Measurements from ENCODE around the gene ZNF628.

Gene ZNF628

GRCh38 chr19:55439052-55439451 lies 37.4 kb upstream of the ZNF628 start:
- Histone ChIP-seq H3K18ac (ENCODE audit: low read length) (no peak overlapping the region), H3K27ac (ENCODE audit: low read depth, low read length) (no peak overlapping the region), H3K23ac (ENCODE audit: low read length) (no peak overlapping the region), H3K4me2 (ENCODE audit: low read length) (no peak overlapping the region), H3K4me1 (ENCODE audit: control insufficient read depth in 1 of 2, insufficient read depth in 2 of 2, low read length in 2 of 2) (no peaks in the 10 kb centered on the region), H4K12ac (ENCODE audit: low read depth, low read length) (no peak overlapping the region), H3K4me3 (ENCODE audit: low read depth, low read length) (no peak overlapping the region), H2AK5ac (ENCODE audit: low read length) (no peak overlapping the region), H2AFZ (ENCODE audit: insufficient read depth, low read length, poor library complexity) (no peak overlapping the region), H3K36me3 (ENCODE audit: control insufficient read depth in 1 of 2, insufficient read depth in 2 of 2, low read length in 2 of 2) (no peaks in the 10 kb centered on the region), H2BK120ac (ENCODE audit: insufficient read depth, low read length, poor library complexity) (no peak overlapping the region), H2BK12ac (ENCODE audit: low read length) (no peak overlapping the region), H3K9ac (ENCODE audit: low read length) (no peak overlapping the region), H3K79me2 (ENCODE audit: control insufficient read depth, insufficient read depth, low read length, poor library complexity) (no peaks in the 10 kb centered on the region), H3K79me1 (ENCODE audit: low read length) (no peaks in the 10 kb centered on the region), H3K4ac (ENCODE audit: low read depth, low read length) (no peak overlapping the region), H2BK5ac (ENCODE audit: low read depth, low read length, poor library complexity) (no peak overlapping the region), H3K27me3 (ENCODE audit: insufficient read depth, low read length) (peaks cover 46% of the 10 kb centered on the region), H4K8ac (ENCODE audit: low read depth, low read length) (no peak overlapping the region), H4K91ac (ENCODE audit: low read depth, low read length) (no peak overlapping the region), H3K14ac (ENCODE audit: low read length) (no peak overlapping the region), H3K9me3 (ENCODE audit: insufficient read depth, low read depth, low read length) (peaks cover 24% of the 10 kb centered on the region)
- no CpG with 5 or more reads among the region's 5 CpGs for WGBS (ENCODE audit: extremely low coverage, insufficient coverage, insufficient read length)
- DNase-seq, result no peak

GRCh38 chr19:55440411-55441105 lies 35.9 kb upstream of the ZNF628 start:
- H3K4me1 ChIP-seq (ENCODE audit: control insufficient read depth in 1 of 2, insufficient read depth in 2 of 2, low read length in 2 of 2), result no peaks in the 10 kb centered on the region
- no peaks in the 10 kb centered on the region for H3K79me2 ChIP-seq (ENCODE audit: control insufficient read depth, insufficient read depth, low read length, poor library complexity)
- H3K4ac ChIP-seq (ENCODE audit: low read depth, low read length), result no peak overlapping the region
- no peak overlapping the region for H4K91ac ChIP-seq (ENCODE audit: low read depth, low read length)
- H3K27ac ChIP-seq (ENCODE audit: low read depth, low read length), result no peak overlapping the region
- no peak overlapping the region for H4K8ac ChIP-seq (ENCODE audit: low read depth, low read length)
- no peak overlapping the region for H3K23ac ChIP-seq (ENCODE audit: low read length)
- H3K27me3 ChIP-seq (ENCODE audit: insufficient read depth, low read length), result peaks cover 51% of the 10 kb centered on the region
- H4K12ac ChIP-seq (ENCODE audit: low read depth, low read length), result no peak overlapping the region
- no peak overlapping the region for H3K18ac ChIP-seq (ENCODE audit: low read length)
- H2BK5ac ChIP-seq (ENCODE audit: low read depth, low read length, poor library complexity), result no peak overlapping the region
- no CpG with 5 or more reads among the region's 39 CpGs for WGBS (ENCODE audit: extremely low coverage, insufficient coverage, insufficient read length)
- no peak overlapping the region for H2AK5ac ChIP-seq (ENCODE audit: low read length)
- H3K9ac ChIP-seq (ENCODE audit: low read length), result no peak overlapping the region
- no peaks in the 10 kb centered on the region for H3K79me1 ChIP-seq (ENCODE audit: low read length)
- no peak for DNase-seq
- H2BK12ac ChIP-seq (ENCODE audit: low read length), result no peak overlapping the region
- no peaks in the 10 kb centered on the region for H3K36me3 ChIP-seq (ENCODE audit: control insufficient read depth in 1 of 2, insufficient read depth in 2 of 2, low read length in 2 of 2)
- H3K4me2 ChIP-seq (ENCODE audit: low read length), result no peak overlapping the region
- no peak overlapping the region for H3K4me3 ChIP-seq (ENCODE audit: low read depth, low read length)
- peak overlapping the region; percentile 8 for H2AFZ ChIP-seq (ENCODE audit: insufficient read depth, low read length, poor library complexity)
- H3K14ac ChIP-seq (ENCODE audit: low read length), result no peak overlapping the region
- peaks cover 16% of the 10 kb centered on the region for H3K9me3 ChIP-seq (ENCODE audit: insufficient read depth, low read depth, low read length)
- H2BK120ac ChIP-seq (ENCODE audit: insufficient read depth, low read length, poor library complexity), result no peak overlapping the region

- H3K27me3 ChIP-seq (ENCODE audit: insufficient read depth, low read length), result peaks cover 51% of the 10 kb centered on the region
- no peaks in the 10 kb centered on the region for H3K79me1 ChIP-seq (ENCODE audit: low read length)
- H3K4me3 ChIP-seq (ENCODE audit: low read depth, low read length), result no peak overlapping the region
- H3K4me2 ChIP-seq (ENCODE audit: low read length), result no peak overlapping the region
- no peak overlapping the region for H3K27ac ChIP-seq (ENCODE audit: low read depth, low read length)
- H3K18ac ChIP-seq (ENCODE audit: low read length), result no peak overlapping the region
- no peak overlapping the region for H2BK5ac ChIP-seq (ENCODE audit: low read depth, low read length, poor library complexity)
- no peak overlapping the region for H2AFZ ChIP-seq (ENCODE audit: insufficient read depth, low read length, poor library complexity)
- H3K4me1 ChIP-seq (ENCODE audit: control insufficient read depth in 1 of 2, insufficient read depth in 2 of 2, low read length in 2 of 2), result no peaks in the 10 kb centered on the region
- no peak overlapping the region for H3K4ac ChIP-seq (ENCODE audit: low read depth, low read length)
- no peak overlapping the region for H2BK12ac ChIP-seq (ENCODE audit: low read length)
- no peak overlapping the region for H4K91ac ChIP-seq (ENCODE audit: low read depth, low read length)
- no peaks in the 10 kb centered on the region for H3K79me2 ChIP-seq (ENCODE audit: control insufficient read depth, insufficient read depth, low read length, poor library complexity)
- peaks cover 16% of the 10 kb centered on the region for H3K9me3 ChIP-seq (ENCODE audit: insufficient read depth, low read depth, low read length)
- H3K23ac ChIP-seq (ENCODE audit: low read length), result no peak overlapping the region
- H3K9ac ChIP-seq (ENCODE audit: low read length), result no peak overlapping the region
- no peaks in the 10 kb centered on the region for H3K36me3 ChIP-seq (ENCODE audit: control insufficient read depth in 1 of 2, insufficient read depth in 2 of 2, low read length in 2 of 2)
- DNase-seq, result no peak
- H4K12ac ChIP-seq (ENCODE audit: low read depth, low read length), result no peak overlapping the region
- H3K14ac ChIP-seq (ENCODE audit: low read length), result no peak overlapping the region
- H2AK5ac ChIP-seq (ENCODE audit: low read length), result no peak overlapping the region
- H2BK120ac ChIP-seq (ENCODE audit: insufficient read depth, low read length, poor library complexity), result no peak overlapping the region
- WGBS (ENCODE audit: extremely low coverage, insufficient coverage, insufficient read length), result no CpG with 5 or more reads among the region's 21 CpGs
- no peak overlapping the region for H4K8ac ChIP-seq (ENCODE audit: low read depth, low read length)
These were observed 35.1 kb upstream of the ZNF628 start for GRCh38 chr19:55441319-55441691.

GRCh38 chr19:55441692-55442321 lies 34.6 kb upstream of the ZNF628 start:
- Histone ChIP-seq H3K79me1 (ENCODE audit: low read length) (no peaks in the 10 kb centered on the region), H3K18ac (ENCODE audit: low read length) (no peak overlapping the region), H3K4ac (ENCODE audit: low read depth, low read length) (no peak overlapping the region), H3K79me2 (ENCODE audit: control insufficient read depth, insufficient read depth, low read length, poor library complexity) (no peaks in the 10 kb centered on the region), H2BK12ac (ENCODE audit: low read length) (no peak overlapping the region), H3K4me2 (ENCODE audit: low read length) (no peak overlapping the region), H3K4me3 (ENCODE audit: low read depth, low read length) (no peak overlapping the region), H2BK120ac (ENCODE audit: insufficient read depth, low read length, poor library complexity) (no peak overlapping the region), H4K8ac (ENCODE audit: low read depth, low read length) (no peak overlapping the region), H4K12ac (ENCODE audit: low read depth, low read length) (no peak overlapping the region), H3K36me3 (ENCODE audit: control insufficient read depth in 1 of 2, insufficient read depth in 2 of 2, low read length in 2 of 2) (no peaks in the 10 kb centered on the region), H3K23ac (ENCODE audit: low read length) (no peak overlapping the region), H2AFZ (ENCODE audit: insufficient read depth, low read length, poor library complexity) (no peak overlapping the region), H3K9ac (ENCODE audit: low read length) (no peak overlapping the region), H3K27ac (ENCODE audit: low read depth, low read length) (no peak overlapping the region), H4K91ac (ENCODE audit: low read depth, low read length) (no peak overlapping the region), H3K9me3 (ENCODE audit: insufficient read depth, low read depth, low read length) (peaks cover 16% of the 10 kb centered on the region), H3K27me3 (ENCODE audit: insufficient read depth, low read length) (peaks cover 51% of the 10 kb centered on the region), H3K14ac (ENCODE audit: low read length) (no peak overlapping the region), H2AK5ac (ENCODE audit: low read length) (no peak overlapping the region), H2BK5ac (ENCODE audit: low read depth, low read length, poor library complexity) (no peak overlapping the region), H3K4me1 (ENCODE audit: control insufficient read depth in 1 of 2, insufficient read depth in 2 of 2, low read length in 2 of 2) (no peaks in the 10 kb centered on the region)
- WGBS (ENCODE audit: extremely low coverage, insufficient coverage, insufficient read length), result no CpG with 5 or more reads among the region's 39 CpGs
- DNase-seq, result no peak
